CD14-positive monocyte (primary cell): Measurements from ENCODE around the gene CAMK1D. TPM values are rescaled to one million over a fixed set of nuclear protein-coding genes. Genes with fewer than 3 reads are reported as not detected.
A peak's percentile ranks its signal among the peaks of the same experiment; 100 is the strongest.

Experiments
- DNase-seq, 3 donors: peaks; one replicate each; pipeline ENCODE4 v3.0.0-alpha.2; 2011 to 2022
- H2AFZ ChIP-seq: 2 replicates; pipeline ENCODE4 v1.6.0; 2012; ENCODE audit warnings: mild to moderate bottlenecking, low read depth, low read length, inconsistent platforms; ENCODE audit not compliant: insufficient read depth, poor library complexity, severe bottlenecking
- H3K27ac ChIP-seq, 2 donors: 1 replicate in 1 of 2; 2 replicates in 1 of 2; pipeline ENCODE4 v1.5.1; 2012 to 2013; ENCODE audit warnings: low read length in 2 of 2, control low read depth in 1 of 2, inconsistent platforms in 1 of 2, low read depth in 1 of 2, mild to moderate bottlenecking in 1 of 2
- H3K27me3 ChIP-seq, 2 donors: one replicate each; pipeline versions ENCODE4 v1.6.0 to v1.6.1; 2011 to 2013; ENCODE audit warnings: low read length in 2 of 2; ENCODE audit not compliant: control insufficient read depth in 2 of 2, insufficient read depth in 2 of 2
- H3K36me3 ChIP-seq, 2 donors: replicated peaks in 1 of 2; 1 replicate in 1 of 2; 2 replicates in 1 of 2; pipeline versions ENCODE4 v1.5.1 to v1.6.1; 2012 to 2013; ENCODE audit warnings: low read length in 2 of 2, control low read depth in 1 of 2, inconsistent platforms in 1 of 2, mild to moderate bottlenecking in 1 of 2; ENCODE audit not compliant: insufficient read depth in 2 of 2, control insufficient read depth in 1 of 2
- H3K4me1 ChIP-seq, 2 donors: 1 replicate in 1 of 2; 2 replicates in 1 of 2; pipeline versions ENCODE4 v1.5.1 to v1.6.1; 2012 to 2013; ENCODE audit warnings: low read length in 2 of 2, control low read depth in 1 of 2, inconsistent platforms in 1 of 2, mild to moderate bottlenecking in 1 of 2, moderate library complexity in 1 of 2; ENCODE audit not compliant: insufficient read depth in 2 of 2, control insufficient read depth in 1 of 2
- H3K4me2 ChIP-seq: replicated peaks from 2 replicates; pipeline ENCODE3; 2012; ENCODE audit warnings: low read length, moderate library complexity, mild to moderate bottlenecking; ENCODE audit not compliant: poor library complexity, severe bottlenecking; ENCODE audit errors: extremely low read depth
- H3K4me3 ChIP-seq, 3 experiments: fragments of 200-600 bp in 1 of 3; sonication (generic) in 1 of 3; replicated peaks in 1 of 3; 1 replicate in 2 of 3; 2 replicates in 1 of 3; pipeline ENCODE4 v1.5.1; 2011 to 2013; ENCODE audit warnings: low read length in 3 of 3, mild to moderate bottlenecking in 3 of 3, control low read depth in 2 of 3, low read depth in 2 of 3, inconsistent platforms in 1 of 3, moderate library complexity in 1 of 3
- H3K79me2 ChIP-seq: 2 replicates; pipeline ENCODE4 v1.6.0; 2012; ENCODE audit warnings: mild to moderate bottlenecking, control low read depth, inconsistent platforms, low read length, moderate library complexity; ENCODE audit not compliant: insufficient read depth
- H3K9ac ChIP-seq: 2 replicates; pipeline ENCODE4 v1.6.0; 2017; ENCODE audit warnings: low read length, mild to moderate bottlenecking; ENCODE audit not compliant: insufficient read depth, poor library complexity, severe bottlenecking
- H3K9me3 ChIP-seq, 2 donors: replicated peaks in 1 of 2; 1 replicate in 1 of 2; 2 replicates in 1 of 2; pipeline versions ENCODE4 v1.5.1 to v1.6.1; 2012 to 2013; ENCODE audit warnings: low read length in 2 of 2, control low read depth in 1 of 2; ENCODE audit not compliant: control insufficient read depth in 1 of 2, insufficient read depth in 1 of 2
- H4K20me1 ChIP-seq: 2 replicates; pipeline ENCODE4 v1.6.0; 2012; ENCODE audit warnings: mild to moderate bottlenecking, low read length, control low read depth, moderate library complexity; ENCODE audit not compliant: insufficient read depth
- H3K27ac Mint-ChIP-seq, 7 donors: one replicate each; pipeline ENCODE4 v1.8.0; 2020; ENCODE audit warnings: mild to moderate bottlenecking in 7 of 7, mixed read lengths in 7 of 7, moderate library complexity in 6 of 7, inconsistent platforms in 2 of 7
- H3K27me3 Mint-ChIP-seq, 3 donors: one replicate each; pipeline ENCODE4 v1.8.0; 2021 to 2022; ENCODE audit warnings: low read depth in 3 of 3, mild to moderate bottlenecking in 3 of 3, mixed read lengths in 3 of 3, moderate library complexity in 3 of 3, inconsistent platforms in 1 of 3
- H3K36me3 Mint-ChIP-seq, 2 donors: one replicate each; pipeline ENCODE4 v1.8.0; 2020; ENCODE audit warnings: mixed read lengths in 2 of 2, inconsistent platforms in 1 of 2, mild to moderate bottlenecking in 1 of 2
- H3K4me1 Mint-ChIP-seq: one replicate; pipeline ENCODE4 v1.8.0; 2020; ENCODE audit warnings: mild to moderate bottlenecking, mixed read lengths
- H3K4me3 Mint-ChIP-seq, 2 donors: one replicate each; pipeline ENCODE4 v1.8.0; 2020; ENCODE audit warnings: mild to moderate bottlenecking in 2 of 2, mixed read lengths in 2 of 2, moderate library complexity in 1 of 2
- H3K9me3 Mint-ChIP-seq, 7 donors: one replicate each; pipeline ENCODE4 v1.8.0; 2020 to 2022; ENCODE audit warnings: mixed read lengths in 7 of 7, mild to moderate bottlenecking in 6 of 7, moderate library complexity in 6 of 7, inconsistent platforms in 2 of 7
- WGBS: methylation state at CpG from one replicate; pipeline ENCODE4 v1.1.5; 2013; ENCODE audit warnings: missing lambda C conversion rate; ENCODE audit not compliant: insufficient coverage; 5-methylcytosine and 5-hydroxymethylcytosine counted together
- intact Hi-C, 2 donors: fragments of 100-400 bp; cut with micrococcal nuclease; formaldehyde crosslinking; loops; one replicate each; pipeline versions ENCODE4 v1.15.0 to v1.15.1; 2023
- polyA plus RNA-seq, 3 donors: library from polyadenylated mRNA; depleted of rRNA in 1 of 3; unstranded in 2 of 3; stranded (reverse) in 1 of 3; fragments of 300-500 nt in 2 of 3; fragments of >200 nt in 1 of 3; fragmentation: Illumina TruSeq in 2 of 3; gene quantifications; 1 replicate in 2 of 3; 2 replicates in 1 of 3; pipeline ENCODE4 v1.2.3, GENCODE V29; 2012 to 2021
- TF ChIP-seq, protein P1 (sequence below): fragments of 200-600 bp; IDR thresholded peaks from one replicate; pipeline ENCODE4 v1.8.0; 2022; ENCODE audit warnings: antibody characterized with exemption, mild to moderate bottlenecking

CAMK1D gene
- polyA plus RNA-seq, 3 donors = 6.7 to 11.8 (median 7.1) TPM

DNA sequence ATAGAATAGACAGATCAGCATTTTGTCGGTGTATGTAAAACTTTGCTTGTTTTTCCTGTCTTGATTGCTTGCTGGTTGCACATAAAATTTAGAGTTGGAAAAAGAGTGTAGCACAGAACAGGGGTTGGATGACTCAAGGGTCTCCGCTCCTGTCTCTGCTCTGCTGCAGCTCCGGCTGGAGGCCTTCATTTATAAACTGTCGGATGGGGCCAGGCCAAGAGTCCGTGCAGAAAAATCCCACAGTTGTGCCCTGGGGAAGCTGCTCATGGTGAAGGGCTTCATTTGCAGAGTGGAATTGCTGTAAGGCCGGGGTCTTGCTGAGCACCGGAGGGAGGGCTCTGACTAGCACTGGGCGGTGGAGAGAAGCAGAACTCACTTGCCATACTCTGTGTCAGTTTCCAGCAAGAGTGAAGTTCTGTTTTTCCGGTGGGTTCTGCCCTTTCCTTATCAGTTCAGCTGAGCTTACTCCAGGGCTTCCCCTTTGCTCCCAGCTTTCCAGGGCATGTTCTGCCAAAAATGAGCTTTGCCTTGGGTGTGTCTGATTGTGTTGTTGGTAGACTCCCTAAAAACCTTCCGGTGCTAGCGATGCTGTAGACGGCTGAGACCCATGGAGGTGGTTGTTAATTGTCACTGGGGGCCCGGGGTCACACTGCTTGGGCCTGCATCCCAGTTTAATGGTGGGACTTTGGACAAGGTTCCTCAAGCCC is 67.2 kb downstream of the CAMK1D start:
- no peak for DNase-seq
- Histone ChIP-seq H3K36me3 (no peaks in the 10 kb centered on the region), H3K79me2 (no peaks in the 10 kb centered on the region), H3K9me3 (no peaks in the 10 kb centered on the region), H3K4me1 (no peaks in the 10 kb centered on the region), H2AFZ (no peak overlapping the region), H4K20me1 (peaks cover 86% of the 10 kb centered on the region), H3K4me2 (no peak overlapping the region), H3K27me3 (no peaks in the 10 kb centered on the region), H3K27ac (no peak overlapping the region), H3K4me3 (no peak overlapping the region), H3K9ac (no peak overlapping the region)
- peaks cover under 1 to 6% (median 4%) of the 10 kb centered on the region in 3 donors for H3K27me3 Mint-ChIP-seq
- intact Hi-C loops = no loop called here
- 45% methylated on average over 12 of the region's 13 CpGs for WGBS
- peak overlapping the region in 1 of 2 donors; percentile 8 for H3K4me3 Mint-ChIP-seq
- peak overlapping the region in 1 of 7 donors; percentile 30 for H3K27ac Mint-ChIP-seq
- no peaks in the 10 kb centered on the region for H3K36me3 Mint-ChIP-seq
- H3K4me1 Mint-ChIP-seq = peaks cover 10% of the 10 kb centered on the region
- H3K9me3 Mint-ChIP-seq = peaks cover 0 to 3% (median 2%) of the 10 kb centered on the region in 7 donors
- TF ChIP-seq, protein P1, sequence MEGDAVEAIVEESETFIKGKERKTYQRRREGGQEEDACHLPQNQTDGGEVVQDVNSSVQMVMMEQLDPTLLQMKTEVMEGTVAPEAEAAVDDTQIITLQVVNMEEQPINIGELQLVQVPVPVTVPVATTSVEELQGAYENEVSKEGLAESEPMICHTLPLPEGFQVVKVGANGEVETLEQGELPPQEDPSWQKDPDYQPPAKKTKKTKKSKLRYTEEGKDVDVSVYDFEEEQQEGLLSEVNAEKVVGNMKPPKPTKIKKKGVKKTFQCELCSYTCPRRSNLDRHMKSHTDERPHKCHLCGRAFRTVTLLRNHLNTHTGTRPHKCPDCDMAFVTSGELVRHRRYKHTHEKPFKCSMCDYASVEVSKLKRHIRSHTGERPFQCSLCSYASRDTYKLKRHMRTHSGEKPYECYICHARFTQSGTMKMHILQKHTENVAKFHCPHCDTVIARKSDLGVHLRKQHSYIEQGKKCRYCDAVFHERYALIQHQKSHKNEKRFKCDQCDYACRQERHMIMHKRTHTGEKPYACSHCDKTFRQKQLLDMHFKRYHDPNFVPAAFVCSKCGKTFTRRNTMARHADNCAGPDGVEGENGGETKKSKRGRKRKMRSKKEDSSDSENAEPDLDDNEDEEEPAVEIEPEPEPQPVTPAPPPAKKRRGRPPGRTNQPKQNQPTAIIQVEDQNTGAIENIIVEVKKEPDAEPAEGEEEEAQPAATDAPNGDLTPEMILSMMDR = no peak

DNA sequence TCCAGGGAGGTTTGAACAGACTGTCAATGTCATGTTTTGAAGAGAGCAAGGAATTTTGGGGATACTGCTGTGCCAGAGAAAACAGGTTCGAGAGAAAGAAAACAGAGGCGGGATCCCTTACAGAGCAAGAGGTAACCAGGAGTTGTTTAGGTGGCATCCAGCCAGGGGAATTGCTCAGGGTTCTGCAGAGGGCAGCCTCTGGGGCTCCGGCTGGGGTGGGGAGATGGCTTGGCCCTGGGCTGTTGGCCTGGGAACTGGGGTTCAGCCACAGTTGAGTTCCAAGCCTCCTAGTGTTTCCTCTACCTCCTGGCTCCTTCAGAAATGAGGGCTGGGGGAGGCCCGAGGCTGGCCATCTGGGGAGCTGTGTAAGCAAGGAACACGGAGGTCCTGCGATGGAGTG is 68.0 kb downstream of the CAMK1D start:
- 69% methylated on average over 3 of the region's 6 CpGs for WGBS
- no peak overlapping the region for H3K27ac ChIP-seq
- H3K27me3 ChIP-seq = no peaks in the 10 kb centered on the region
- no peaks in the 10 kb centered on the region for H3K36me3 Mint-ChIP-seq
- H3K4me1 ChIP-seq = no peaks in the 10 kb centered on the region
- H3K27me3 Mint-ChIP-seq = peaks cover 2 to 6% (median 4%) of the 10 kb centered on the region in 3 donors
- intact Hi-C loops = no loop called here
- H3K9me3 Mint-ChIP-seq = peaks cover 0 to 3% (median 2%) of the 10 kb centered on the region in 7 donors
- no peak overlapping the region for H3K4me3 ChIP-seq
- no peak overlapping the region for H3K4me2 ChIP-seq
- H3K27ac Mint-ChIP-seq = peak overlapping the region in 1 of 7 donors; percentile 6
- H3K9me3 ChIP-seq = no peaks in the 10 kb centered on the region
- TF ChIP-seq, protein P1 = no peak
- H4K20me1 ChIP-seq = peaks cover 92% of the 10 kb centered on the region
- H3K4me3 Mint-ChIP-seq = no peak overlapping the region
- DNase-seq = no peak
- no peaks in the 10 kb centered on the region for H3K79me2 ChIP-seq
- no peak overlapping the region for H3K9ac ChIP-seq
- H3K36me3 ChIP-seq = no peaks in the 10 kb centered on the region
- peaks cover 10% of the 10 kb centered on the region for H3K4me1 Mint-ChIP-seq
- no peak overlapping the region for H2AFZ ChIP-seq
